Measurements from ENCODE around the gene ESAM. TPM values are rescaled to one million over a fixed set of nuclear protein-coding genes. Genes with fewer than 3 reads are reported as not detected.

The ESAM gene
- total and polyA plus RNA-seq, 12 donors = 25.3 to 88.1 (median 47.0) TPM

GRCh38 chr11:124807201-124807600, 45.1 kb upstream of the ESAM start:
- H3K36me3 ChIP-seq = peaks cover 0 to 28% (median 0%) of the 10 kb centered on the region in 9 donors
- H3K9me3 ChIP-seq = no peaks in the 10 kb centered on the region
- TF ChIP-seq CTCF (IDR thresholded peaks at IDR 0.05) = no peak
- no peak overlapping the region for H3K27ac ChIP-seq
- DNase-seq (no peak), ATAC-seq (no peak)
- H3K4me3 ChIP-seq = no peak overlapping the region
- intact Hi-C loops (cut with DNase I) = no loop called here
- H3K4me1 ChIP-seq = no peaks in the 10 kb centered on the region
- H3K27me3 ChIP-seq = no peaks in the 10 kb centered on the region
- WGBS, 2 donors = 96 to 97% methylated on average over 5 of the region's 5 CpGs

GRCh38 chr11:124804884-124805283, 42.8 kb upstream of the ESAM start:
- WGBS, 2 donors = 70 to 73% methylated on average over 3 of the region's 3 CpGs
- peaks cover 0 to 15% (median 9%) of the 10 kb centered on the region in 9 donors for H3K4me1 ChIP-seq
- H3K27ac ChIP-seq = no peak overlapping the region
- DNase-seq = no peak
- no peaks in the 10 kb centered on the region for H3K27me3 ChIP-seq
- intact Hi-C loops (cut with DNase I) = loop anchor here in 2 of 10 donors (5.0 kb wide), 2 partner anchors 32 to 43 kb away; partner anchors contain the start of gene ESAM (in 1 of the 2)
- no peak for ATAC-seq
- H3K4me3 ChIP-seq = no peak overlapping the region
- H3K36me3 ChIP-seq = peaks cover 0 to 28% (median 0%) of the 10 kb centered on the region in 9 donors
- no peaks in the 10 kb centered on the region for H3K9me3 ChIP-seq
- TF ChIP-seq CTCF (IDR thresholded peaks at IDR 0.05) = no peak

- peaks cover 0 to 18% (median 0%) of the 10 kb centered on the region in 9 donors for H3K36me3 ChIP-seq
- ATAC-seq (no peak), DNase-seq (no peak)
- no peaks in the 10 kb centered on the region for H3K9me3 ChIP-seq
- peak overlapping the region in 1 of 10 donors; percentile 94 for H3K27ac ChIP-seq
- intact Hi-C loops (cut with DNase I) = loop anchor here in 3 of 10 donors (2.0 to 5.0 kb wide), 4 partner anchors 35 to 39 kb away; partner anchors contain the start of gene ESAM (in 1 of the 3)
- H3K4me1 ChIP-seq = peaks cover 5 to 37% (median 32%) of the 10 kb centered on the region in 9 donors
- TF ChIP-seq CTCF (IDR thresholded peaks at IDR 0.05) = no peak
- H3K27me3 ChIP-seq = peaks cover 0 to 4% (median 0%) of the 10 kb centered on the region in 7 donors
- peak overlapping the region in 2 of 10 donors; percentile 83 to 91 for H3K4me3 ChIP-seq
- WGBS, 2 donors = 82 to 85% methylated on average over 8 of the region's 8 CpGs
Observed at GRCh38 chr11:124801636-124802312, 39.7 kb upstream of the ESAM start.

- intact Hi-C loops (cut with DNase I) = loop anchor here in 3 of 10 donors (2.0 to 5.0 kb wide), 4 partner anchors 36 to 39 kb away; partner anchors contain the start of gene ESAM (in 1 of the 3)
Observed at GRCh38 chr11:124801014-124801413, 38.9 kb upstream of the ESAM start.

More at GRCh38 chr11:124801014-124801413, 38.9 kb upstream of the ESAM start:
- peaks cover 5 to 37% (median 32%) of the 10 kb centered on the region in 9 donors for H3K4me1 ChIP-seq
- peak overlapping the region; percentile 94 to 100 (median 98) for H3K27ac ChIP-seq
- peaks cover 0 to 4% (median 0%) of the 10 kb centered on the region in 7 donors for H3K27me3 ChIP-seq
- WGBS, 2 donors = 6 to 7% methylated on average over 8 of the region's 8 CpGs
- DNase-seq = no peak
- peak in 6 of 8 donors; percentile 7 to 37 (median 12) for ATAC-seq
- peak overlapping the region; percentile 65 to 93 (median 84) for H3K4me3 ChIP-seq
- TF ChIP-seq CTCF (IDR thresholded peaks at IDR 0.05) = no peak
- H3K9me3 ChIP-seq = no peaks in the 10 kb centered on the region
- peaks cover 0 to 11% (median 0%) of the 10 kb centered on the region in 9 donors for H3K36me3 ChIP-seq

Measured in heart right ventricle (tissue), 16 donors.